Keratinocyte (primary cell): ENCODE results near the gene IMPACT.

ENCODE experiments used
- EZH2 ChIP-seq: IDR thresholded peaks from one replicate; pipeline ENCODE4 v1.6.1; 2012; ENCODE audit warnings: inconsistent platforms, mild to moderate bottlenecking, low read length, moderate library complexity
- TF ChIP-seq, protein P1 (sequence below), 3 experiments: IDR thresholded peaks in 1 of 3; conservative IDR thresholded peaks in 1 of 3; optimal IDR thresholded peaks in 1 of 3; 2 replicates in 2 of 3; 3 replicates in 1 of 3; pipeline versions ENCODE3 to v1.5.1; 2011; ENCODE audit warnings: low read length in 3 of 3, mild to moderate bottlenecking in 3 of 3, moderate library complexity in 2 of 3, control low read depth in 1 of 3, inconsistent platforms in 1 of 3; ENCODE audit not compliant: insufficient read depth in 2 of 3; ENCODE audit errors: extremely low read depth in 1 of 3

DNA sequence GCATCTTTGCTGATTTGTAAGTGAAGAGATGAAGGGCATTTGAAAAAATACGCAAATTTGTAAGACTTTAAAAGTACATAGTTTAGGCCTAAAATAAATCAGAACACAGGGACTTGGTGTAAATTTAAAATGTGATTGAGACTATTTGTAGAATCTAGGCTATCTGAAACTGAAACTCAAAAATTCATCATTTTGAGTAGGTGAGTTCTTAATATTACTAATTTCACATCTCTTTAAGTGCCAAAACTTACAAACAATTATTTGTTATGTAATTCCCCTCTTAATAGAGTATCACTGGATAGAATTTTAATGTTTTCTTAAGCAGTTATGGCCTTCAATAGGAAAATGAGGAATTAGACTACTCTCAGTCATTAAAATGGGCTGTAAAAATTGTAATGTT is 20.0 kb downstream of the IMPACT start:
- TF ChIP-seq, protein P1, sequence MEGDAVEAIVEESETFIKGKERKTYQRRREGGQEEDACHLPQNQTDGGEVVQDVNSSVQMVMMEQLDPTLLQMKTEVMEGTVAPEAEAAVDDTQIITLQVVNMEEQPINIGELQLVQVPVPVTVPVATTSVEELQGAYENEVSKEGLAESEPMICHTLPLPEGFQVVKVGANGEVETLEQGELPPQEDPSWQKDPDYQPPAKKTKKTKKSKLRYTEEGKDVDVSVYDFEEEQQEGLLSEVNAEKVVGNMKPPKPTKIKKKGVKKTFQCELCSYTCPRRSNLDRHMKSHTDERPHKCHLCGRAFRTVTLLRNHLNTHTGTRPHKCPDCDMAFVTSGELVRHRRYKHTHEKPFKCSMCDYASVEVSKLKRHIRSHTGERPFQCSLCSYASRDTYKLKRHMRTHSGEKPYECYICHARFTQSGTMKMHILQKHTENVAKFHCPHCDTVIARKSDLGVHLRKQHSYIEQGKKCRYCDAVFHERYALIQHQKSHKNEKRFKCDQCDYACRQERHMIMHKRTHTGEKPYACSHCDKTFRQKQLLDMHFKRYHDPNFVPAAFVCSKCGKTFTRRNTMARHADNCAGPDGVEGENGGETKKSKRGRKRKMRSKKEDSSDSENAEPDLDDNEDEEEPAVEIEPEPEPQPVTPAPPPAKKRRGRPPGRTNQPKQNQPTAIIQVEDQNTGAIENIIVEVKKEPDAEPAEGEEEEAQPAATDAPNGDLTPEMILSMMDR (optimal IDR thresholded peaks at IDR 0.05 in 1 of 3, IDR thresholded peaks at IDR 0.05 in 1 of 3, conservative IDR thresholded peaks at IDR 0.05 in 1 of 3; ENCODE audit: extremely low read depth in 1 of 3, insufficient read depth in 2 of 3, low read length in 3 of 3): no peak
- no peak for TF ChIP-seq EZH2
